C4-2B (cell line): ENCODE data around the gene CBARP.
A peak's percentile ranks its signal among the peaks of the same experiment; 100 is the strongest.

Experiments used
- H3K27ac ChIP-seq: fragments of 450-650 bp; 2 replicates; pipeline ENCODE4 v1.5.1; 2017
- CTCF ChIP-seq: fragments of 450-650 bp; conservative IDR thresholded peaks from 2 replicates; pipeline ENCODE4 v1.5.1; 2017; ENCODE audit warnings: mild to moderate bottlenecking
- ZFX ChIP-seq: fragments of 450-650 bp; IDR thresholded peaks from 2 replicates; pipeline ENCODE4 v1.6.1; 2017

CBARP gene

GRCh38 chr19:1189419-1189818 is 48.4 kb downstream of the CBARP start:
- TF ChIP-seq CTCF, result no peak
- TF ChIP-seq ZFX, result no peak
- no peak overlapping the region for H3K27ac ChIP-seq

GRCh38 chr19:1183543-1184172 is 54.1 kb downstream of the CBARP start:
- no peak overlapping the region for H3K27ac ChIP-seq

GRCh38 chr19:1182727-1183126 is 55.1 kb downstream of the CBARP start:
- peak overlapping the region; percentile 83; the same call in 1 of the 2 replicates for H3K27ac ChIP-seq

More at GRCh38 chr19:1183543-1184172, 54.1 kb downstream of the CBARP start:
- TF ChIP-seq CTCF (no peak), ZFX (no peak)

GRCh38 chr19:1182068-1182467 is 55.7 kb downstream of the CBARP start:
- TF ChIP-seq ZFX (no peak), CTCF (no peak)
- peak overlapping the region; percentile 83 for H3K27ac ChIP-seq

More at GRCh38 chr19:1182727-1183126, 55.1 kb downstream of the CBARP start:
- no peak for TF ChIP-seq CTCF
- no peak for TF ChIP-seq ZFX

GRCh38 chr19:1181606-1182005 is 56.2 kb downstream of the CBARP start:
- H3K27ac ChIP-seq, result peak overlapping the region; percentile 83
- no peak for TF ChIP-seq CTCF
- TF ChIP-seq ZFX, result peak; percentile 64; the same call in 1 of the 2 replicates
